ENCODE measurements around the gene TPK1.

GRCh38 chr7:144516729-144517525 is 318.9 kb downstream of the TPK1 start:
- TF ChIP-seq TEAD4 (IDR thresholded peaks at IDR 0.05; ENCODE audit: borderline replicate concordance, insufficient read depth) (no peak), GATA2 (CRISPR knock-in tag; IDR thresholded peaks at IDR 0.05) (no peak), FOXM1 (IDR thresholded peaks at IDR 0.05; ENCODE audit: low read depth) (no peak), EP300 (IDR thresholded peaks at IDR 0.05; ENCODE audit: borderline replicate concordance in 1 of 2, low read depth in 1 of 2, low read length in 1 of 2) (no peak), CTCF (IDR thresholded peaks at IDR 0.05) (no peak), YY1 (IDR thresholded peaks at IDR 0.05; ENCODE audit: low read depth) (no peak), POLR2AphosphoS5 (IDR thresholded peaks at IDR 0.05; ENCODE audit: low read depth, low read length) (no peak), RAD21 (IDR thresholded peaks at IDR 0.05; ENCODE audit: low read length) (no peak), TAF1 (IDR thresholded peaks at IDR 0.05; ENCODE audit: borderline replicate concordance, low read depth, low read length) (no peak), GABPA (IDR thresholded peaks at IDR 0.05; ENCODE audit: low read depth) (no peak)
